ENCODE data around the gene DMD. TPM values are rescaled to one million over a fixed set of nuclear protein-coding genes. Genes with fewer than 3 reads are reported as not detected.

DMD gene
- total RNA-seq, 2 donors from 2014 or later: 19.6 to 24.9 TPM

DNA sequence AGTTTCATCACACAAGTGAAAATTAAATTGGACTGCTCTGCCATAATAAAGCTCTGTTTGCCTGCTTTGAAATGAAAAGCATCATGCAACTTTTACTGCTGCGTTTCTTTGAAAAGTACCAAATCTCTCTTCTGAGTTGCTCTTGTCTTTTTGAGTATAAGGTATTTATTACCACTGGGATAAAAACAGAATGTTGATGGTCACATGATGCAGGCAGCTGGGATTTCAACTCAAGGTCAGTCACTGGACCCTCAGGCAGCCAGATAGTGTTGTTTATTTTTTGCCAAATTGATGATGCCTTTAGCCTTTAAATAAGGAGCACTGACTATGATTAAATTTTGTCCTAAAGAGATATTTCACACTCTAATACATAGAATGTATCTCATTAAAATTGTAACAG, 32.7 kb downstream of the DMD start:
- no peak for DNase-seq
- no peaks in the 10 kb centered on the region for H3K27me3 Mint-ChIP-seq (ENCODE audit: insufficient read depth)
- no peak overlapping the region for H3K9ac ChIP-seq (ENCODE audit: extremely low read depth, low read length, poor library complexity, severe bottlenecking)
- H3K36me3 ChIP-seq (ENCODE audit: control insufficient read depth, insufficient read depth, low read length): no peaks in the 10 kb centered on the region
- 85 to 100% methylated on average over 1 of the region's 1 CpG for WGBS, 2 experiments (ENCODE audit: insufficient coverage in 1 of 2, insufficient read length in 1 of 2)
- H3K9me3 ChIP-seq (ENCODE audit: control insufficient read depth, low read length): no peaks in the 10 kb centered on the region
- no peaks in the 10 kb centered on the region for H3K9me3 Mint-ChIP-seq
- H3K27ac Mint-ChIP-seq: no peak overlapping the region
- no peak overlapping the region for H3K27ac ChIP-seq (ENCODE audit: low read depth, low read length)
- H3K27me3 ChIP-seq (ENCODE audit: control insufficient read depth, insufficient read depth, low read length, poor library complexity, severe bottlenecking): no peaks in the 10 kb centered on the region
- no peaks in the 10 kb centered on the region for H3K4me1 ChIP-seq (ENCODE audit: control insufficient read depth, insufficient read depth, low read length)
- TF ChIP-seq, protein P1, sequence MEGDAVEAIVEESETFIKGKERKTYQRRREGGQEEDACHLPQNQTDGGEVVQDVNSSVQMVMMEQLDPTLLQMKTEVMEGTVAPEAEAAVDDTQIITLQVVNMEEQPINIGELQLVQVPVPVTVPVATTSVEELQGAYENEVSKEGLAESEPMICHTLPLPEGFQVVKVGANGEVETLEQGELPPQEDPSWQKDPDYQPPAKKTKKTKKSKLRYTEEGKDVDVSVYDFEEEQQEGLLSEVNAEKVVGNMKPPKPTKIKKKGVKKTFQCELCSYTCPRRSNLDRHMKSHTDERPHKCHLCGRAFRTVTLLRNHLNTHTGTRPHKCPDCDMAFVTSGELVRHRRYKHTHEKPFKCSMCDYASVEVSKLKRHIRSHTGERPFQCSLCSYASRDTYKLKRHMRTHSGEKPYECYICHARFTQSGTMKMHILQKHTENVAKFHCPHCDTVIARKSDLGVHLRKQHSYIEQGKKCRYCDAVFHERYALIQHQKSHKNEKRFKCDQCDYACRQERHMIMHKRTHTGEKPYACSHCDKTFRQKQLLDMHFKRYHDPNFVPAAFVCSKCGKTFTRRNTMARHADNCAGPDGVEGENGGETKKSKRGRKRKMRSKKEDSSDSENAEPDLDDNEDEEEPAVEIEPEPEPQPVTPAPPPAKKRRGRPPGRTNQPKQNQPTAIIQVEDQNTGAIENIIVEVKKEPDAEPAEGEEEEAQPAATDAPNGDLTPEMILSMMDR (conservative IDR thresholded peaks at IDR 0.05): no peak
- H3K4me1 Mint-ChIP-seq: peaks cover 11% of the 10 kb centered on the region
- H3K36me3 Mint-ChIP-seq (ENCODE audit: low read depth): no peaks in the 10 kb centered on the region
- H3K4me3 ChIP-seq (ENCODE audit: low read length): no peak overlapping the region
- H3K4me3 Mint-ChIP-seq: no peak overlapping the region

- H3K36me3 Mint-ChIP-seq (ENCODE audit: low read depth): no peaks in the 10 kb centered on the region
- TF ChIP-seq, protein P1 (conservative IDR thresholded peaks at IDR 0.05): no peak
- H3K4me3 Mint-ChIP-seq: no peak overlapping the region
- no peak overlapping the region for H3K27ac Mint-ChIP-seq
- H3K36me3 ChIP-seq (ENCODE audit: control insufficient read depth, insufficient read depth, low read length): no peaks in the 10 kb centered on the region
- H3K9me3 ChIP-seq (ENCODE audit: control insufficient read depth, low read length): no peaks in the 10 kb centered on the region
- H3K9me3 Mint-ChIP-seq: no peaks in the 10 kb centered on the region
- no peaks in the 10 kb centered on the region for H3K27me3 ChIP-seq (ENCODE audit: control insufficient read depth, insufficient read depth, low read length, poor library complexity, severe bottlenecking)
- H3K4me1 Mint-ChIP-seq: peaks cover 6% of the 10 kb centered on the region
- DNase-seq: no peak
- no peak overlapping the region for H3K9ac ChIP-seq (ENCODE audit: extremely low read depth, low read length, poor library complexity, severe bottlenecking)
- no peaks in the 10 kb centered on the region for H3K4me1 ChIP-seq (ENCODE audit: control insufficient read depth, insufficient read depth, low read length)
- no peaks in the 10 kb centered on the region for H3K27me3 Mint-ChIP-seq (ENCODE audit: insufficient read depth)
- H3K27ac ChIP-seq (ENCODE audit: low read depth, low read length): no peak overlapping the region
- 94% methylated on average over 4 of the region's 4 CpGs; no CpG with 5 or more reads in 1 of the 2 experiments for WGBS, 2 experiments (ENCODE audit: insufficient coverage in 1 of 2, insufficient read length in 1 of 2)
- no peak overlapping the region for H3K4me3 ChIP-seq (ENCODE audit: low read length)
Observed at GRCh38 chrX:33178218-33178617, 33.1 kb downstream of the DMD start.

DNA sequence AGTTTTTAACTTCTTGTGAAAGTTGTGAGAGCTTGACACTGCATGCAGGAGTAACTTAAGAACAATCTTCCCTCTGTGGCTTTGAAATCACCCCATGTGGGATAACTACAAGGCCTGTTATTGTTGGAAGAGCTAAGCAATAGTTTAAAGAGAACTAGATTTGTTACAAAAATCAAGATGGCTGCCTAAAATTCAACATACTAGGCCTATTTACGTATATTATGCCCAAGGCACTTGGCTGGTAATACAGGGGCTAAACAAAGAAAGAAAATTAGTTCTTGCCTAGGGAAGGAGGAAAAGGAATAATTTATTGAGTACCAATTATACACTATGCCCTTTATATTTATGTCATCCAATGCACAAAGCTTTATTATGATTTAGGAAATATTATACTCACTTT, 36.1 kb downstream of the DMD start:
- H3K4me1 Mint-ChIP-seq: peaks cover 5% of the 10 kb centered on the region
- H3K9me3 ChIP-seq (ENCODE audit: control insufficient read depth, low read length): no peaks in the 10 kb centered on the region

More for the DNA sequence above, 36.1 kb downstream of the DMD start:
- no peaks in the 10 kb centered on the region for H3K36me3 ChIP-seq (ENCODE audit: control insufficient read depth, insufficient read depth, low read length)
- no peaks in the 10 kb centered on the region for H3K27me3 ChIP-seq (ENCODE audit: control insufficient read depth, insufficient read depth, low read length, poor library complexity, severe bottlenecking)
- no peaks in the 10 kb centered on the region for H3K9me3 Mint-ChIP-seq
- no peak overlapping the region for H3K4me3 Mint-ChIP-seq
- H3K4me3 ChIP-seq (ENCODE audit: low read length): no peak overlapping the region
- no peak overlapping the region for H3K27ac ChIP-seq (ENCODE audit: low read depth, low read length)
- H3K36me3 Mint-ChIP-seq (ENCODE audit: low read depth): no peaks in the 10 kb centered on the region
- DNase-seq: no peak
- H3K4me1 ChIP-seq (ENCODE audit: control insufficient read depth, insufficient read depth, low read length): no peaks in the 10 kb centered on the region
- no peak overlapping the region for H3K27ac Mint-ChIP-seq
- H3K27me3 Mint-ChIP-seq (ENCODE audit: insufficient read depth): no peaks in the 10 kb centered on the region
- 100% methylated on average over 1 of the region's 1 CpG; no CpG with 5 or more reads in 1 of the 2 experiments for WGBS, 2 experiments (ENCODE audit: insufficient coverage in 1 of 2, insufficient read length in 1 of 2)
- TF ChIP-seq, protein P1 (conservative IDR thresholded peaks at IDR 0.05): no peak
- H3K9ac ChIP-seq (ENCODE audit: extremely low read depth, low read length, poor library complexity, severe bottlenecking): no peak overlapping the region
